Hepatocyte (in vitro differentiated cells): ENCODE measurements around the gene GOLT1A.

Experiments
- EZH2 ChIP-seq: fragments of 200-600 bp; sonication (generic); IDR thresholded peaks from 2 replicates; pipeline ENCODE4 v1.6.1; 2016; ENCODE audit warnings: antibody characterized with exemption, mild to moderate bottlenecking, borderline replicate concordance
- EZH2phosphoT487 ChIP-seq: fragments of 200-600 bp; sonication (generic); IDR thresholded peaks from one replicate; pipeline ENCODE4 v1.6.1; 2018; ENCODE audit warnings: antibody characterized with exemption, mild to moderate bottlenecking, low read depth, moderate library complexity; ENCODE audit not compliant: unreplicated experiment, severe bottlenecking
- TF ChIP-seq, protein P1 (sequence below): fragments of 200-600 bp; sonication (generic); IDR thresholded peaks from 2 replicates; pipeline ENCODE4 v1.5.1; 2016; ENCODE audit warnings: antibody characterized with exemption, mild to moderate bottlenecking; ENCODE audit not compliant: poor library complexity

DNA sequence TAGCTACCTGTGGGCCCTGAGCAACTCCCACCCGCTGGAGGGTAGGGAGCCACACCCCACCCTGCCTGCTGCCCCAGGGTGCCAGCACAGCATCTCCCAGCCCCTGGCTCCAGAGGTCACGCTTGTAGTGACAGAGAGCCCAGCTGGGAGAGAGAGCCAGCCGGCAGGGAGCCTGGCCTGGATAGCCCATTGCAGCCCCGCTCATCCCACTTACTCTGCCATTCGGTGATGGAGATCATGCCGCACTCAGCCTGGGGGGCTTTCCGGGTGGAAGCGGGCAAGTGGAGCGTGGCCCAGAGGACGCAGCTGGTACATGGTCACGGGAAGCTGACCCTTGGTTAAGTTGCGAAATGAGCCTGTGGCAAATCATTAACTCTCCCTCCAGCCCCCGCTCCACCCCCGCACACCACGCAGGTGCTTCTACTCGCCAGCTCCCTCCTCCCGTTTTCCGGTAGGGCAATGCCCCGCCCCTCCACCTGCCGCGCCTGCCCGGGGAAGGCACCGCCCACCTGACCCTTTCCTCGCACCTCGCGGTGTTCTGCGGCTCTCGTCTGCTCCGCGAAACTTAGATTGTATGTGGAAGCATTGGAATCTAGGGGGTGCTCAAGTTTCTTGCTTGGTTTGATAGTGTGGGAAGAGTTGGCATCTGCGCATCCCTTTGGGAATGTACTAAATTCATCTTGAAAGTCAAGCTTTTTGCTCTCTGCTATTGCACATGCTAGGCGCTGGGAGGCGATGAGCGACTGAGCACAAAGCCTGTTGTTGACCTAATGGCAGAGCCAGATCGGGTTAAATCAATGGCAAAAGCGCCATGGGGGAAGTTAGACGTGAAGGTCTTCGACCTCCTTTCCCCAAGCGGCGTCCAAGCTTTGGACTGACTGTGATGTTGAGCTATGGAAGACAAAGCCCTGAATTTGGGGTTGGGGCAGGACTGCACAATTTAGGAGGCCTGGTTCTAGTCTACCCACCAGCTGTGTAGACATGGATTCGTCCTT is at the start of gene GOLT1A:
- TF ChIP-seq, protein P1, sequence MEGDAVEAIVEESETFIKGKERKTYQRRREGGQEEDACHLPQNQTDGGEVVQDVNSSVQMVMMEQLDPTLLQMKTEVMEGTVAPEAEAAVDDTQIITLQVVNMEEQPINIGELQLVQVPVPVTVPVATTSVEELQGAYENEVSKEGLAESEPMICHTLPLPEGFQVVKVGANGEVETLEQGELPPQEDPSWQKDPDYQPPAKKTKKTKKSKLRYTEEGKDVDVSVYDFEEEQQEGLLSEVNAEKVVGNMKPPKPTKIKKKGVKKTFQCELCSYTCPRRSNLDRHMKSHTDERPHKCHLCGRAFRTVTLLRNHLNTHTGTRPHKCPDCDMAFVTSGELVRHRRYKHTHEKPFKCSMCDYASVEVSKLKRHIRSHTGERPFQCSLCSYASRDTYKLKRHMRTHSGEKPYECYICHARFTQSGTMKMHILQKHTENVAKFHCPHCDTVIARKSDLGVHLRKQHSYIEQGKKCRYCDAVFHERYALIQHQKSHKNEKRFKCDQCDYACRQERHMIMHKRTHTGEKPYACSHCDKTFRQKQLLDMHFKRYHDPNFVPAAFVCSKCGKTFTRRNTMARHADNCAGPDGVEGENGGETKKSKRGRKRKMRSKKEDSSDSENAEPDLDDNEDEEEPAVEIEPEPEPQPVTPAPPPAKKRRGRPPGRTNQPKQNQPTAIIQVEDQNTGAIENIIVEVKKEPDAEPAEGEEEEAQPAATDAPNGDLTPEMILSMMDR: peak; percentile 77
- TF ChIP-seq EZH2 (no peak), EZH2phosphoT487 (no peak)
